GM21528 (cell line): ENCODE results near the gene ATP13A2.
"Not testable (repeated sequence)": the region's sequence is repeated elsewhere in the genome, so short reads cannot be mapped to it uniquely, and the experiment has no call there.

ENCODE experiments used
- ATAC-seq: cut with Tn5 transposase; IDR thresholded peaks from one replicate; pipeline ENCODE4 v1.9.1; 2021; ENCODE audit warnings: mild to moderate bottlenecking, moderate library complexity; ENCODE audit not compliant: unreplicated experiment, low FRiP score

The ATP13A2 gene

DNA sequence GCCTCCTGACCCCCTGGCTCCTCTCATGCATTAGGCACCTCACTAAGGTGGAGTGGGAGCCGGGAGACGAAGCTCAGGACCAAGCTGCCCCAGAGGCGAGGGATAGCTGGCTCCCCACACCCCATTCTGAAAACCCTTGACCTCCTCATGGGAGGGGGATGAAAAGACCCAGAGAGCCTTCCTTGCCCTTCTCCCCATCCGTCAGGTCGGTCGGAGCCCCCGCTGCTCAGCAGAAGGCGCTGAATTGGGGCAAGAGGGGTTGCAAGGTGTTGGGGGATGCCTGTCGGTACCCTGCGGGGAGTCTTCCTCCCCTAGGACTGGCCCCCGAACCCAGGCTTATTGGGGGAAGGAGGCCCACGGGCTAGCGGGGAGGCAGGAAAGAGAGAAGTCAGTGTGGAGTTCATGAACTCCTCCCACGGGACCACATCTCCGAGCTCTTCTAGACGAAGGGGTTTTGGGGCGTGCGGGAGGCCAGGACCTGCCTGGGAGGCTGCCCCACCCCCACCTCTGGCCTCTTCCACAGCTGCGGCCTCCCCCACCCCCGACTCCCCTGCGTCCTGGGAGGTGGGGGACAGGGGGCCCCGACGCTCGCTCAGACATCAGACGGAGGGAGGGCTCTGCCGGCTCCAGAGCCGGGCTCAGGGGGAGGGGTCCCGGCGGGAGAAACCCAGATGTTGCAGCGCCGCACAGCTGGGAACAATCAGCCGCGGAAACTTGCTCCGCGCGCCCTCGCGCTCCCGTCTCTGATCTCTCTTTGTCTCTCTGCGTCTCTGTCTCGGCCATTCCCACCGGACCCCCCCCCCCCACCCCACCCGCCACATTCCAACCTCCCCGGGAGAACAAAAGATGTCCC, 32.0 kb downstream of the ATP13A2 start:
- ATAC-seq, result no peak

DNA sequence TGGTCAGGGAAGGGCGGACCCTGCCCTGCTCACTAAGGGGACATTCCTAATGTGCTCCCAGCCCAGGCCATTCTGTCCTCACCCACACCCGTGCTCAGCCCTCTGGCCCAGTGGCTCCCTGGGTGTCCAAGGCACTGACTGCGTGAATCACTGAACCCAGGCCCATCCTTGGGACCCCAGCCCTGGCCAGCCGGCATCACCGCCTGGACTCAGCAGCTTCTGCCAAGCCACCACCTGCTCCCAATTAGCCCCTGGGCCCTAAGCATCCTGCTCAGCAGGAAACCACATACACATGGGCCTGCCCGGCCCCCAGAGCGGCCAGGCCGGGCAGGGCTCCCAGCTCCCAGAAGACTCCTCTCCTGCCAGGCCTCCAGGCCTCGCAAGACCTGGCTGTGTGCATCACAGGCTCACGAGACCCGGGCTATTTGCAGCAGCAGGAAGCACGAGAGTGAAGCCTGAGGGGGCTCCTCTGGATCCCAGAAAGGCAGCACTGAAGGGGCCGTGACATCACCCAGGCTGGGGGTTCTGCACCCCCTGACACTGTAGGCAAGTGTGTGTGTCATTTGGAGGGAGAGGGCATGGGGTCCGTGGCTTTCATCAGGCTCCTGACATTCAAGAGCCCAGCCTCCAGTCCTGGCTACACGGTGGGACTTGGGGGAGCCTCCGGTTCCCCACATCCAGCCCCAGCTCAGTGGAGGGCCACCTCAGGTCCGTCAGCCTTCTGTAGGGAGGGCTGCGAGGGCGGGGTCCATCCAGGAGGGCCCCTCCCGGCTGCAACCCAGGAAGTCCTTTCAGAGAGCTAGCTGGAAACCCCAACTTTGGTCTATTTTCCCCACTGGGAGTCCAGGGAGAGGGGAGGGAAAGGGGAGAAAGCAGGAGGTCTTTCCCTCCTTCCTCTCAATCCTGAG, 32.9 kb downstream of the ATP13A2 start:
- no peak for ATAC-seq

DNA sequence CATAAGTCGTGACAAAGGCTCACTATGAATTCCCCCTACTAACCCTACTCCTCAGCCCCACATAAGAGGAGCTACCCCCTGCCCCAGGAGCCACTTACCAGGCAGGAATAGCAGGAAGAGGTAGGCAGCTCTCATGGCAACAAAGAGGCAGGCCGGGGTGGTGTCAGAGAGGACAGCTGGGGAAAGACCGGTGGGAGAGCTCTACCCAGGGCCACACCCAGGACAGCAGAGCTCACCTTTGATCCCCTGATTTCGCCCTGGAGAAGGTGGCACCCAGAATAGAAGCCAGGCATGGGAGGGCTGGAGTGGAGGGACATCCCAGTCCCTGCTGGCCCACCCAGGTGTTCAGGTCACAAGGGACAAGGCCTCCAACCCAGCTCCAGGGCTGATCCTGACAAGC, 33.6 kb downstream of the ATP13A2 start:
- ATAC-seq, result no peak

DNA sequence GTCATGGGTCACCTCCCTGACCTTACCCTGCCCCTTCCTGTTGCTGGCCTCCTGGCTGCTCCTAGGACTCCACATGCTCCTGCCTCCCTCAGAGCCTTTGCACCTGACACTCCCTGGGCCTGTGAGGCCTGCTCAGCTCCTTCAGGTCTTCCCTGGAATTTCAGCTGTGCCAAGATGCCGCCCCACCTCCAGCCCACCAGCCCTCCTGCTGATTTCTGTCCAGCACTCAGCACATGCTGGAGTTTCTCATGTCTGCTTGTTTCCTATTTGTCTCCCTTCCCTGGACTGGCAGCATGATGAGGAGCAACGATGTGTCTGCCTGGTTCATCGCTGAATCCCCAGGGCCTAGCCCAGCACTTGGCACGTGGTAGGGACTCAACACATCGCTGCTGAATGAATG, 34.4 kb downstream of the ATP13A2 start:
- ATAC-seq, result no peak

DNA sequence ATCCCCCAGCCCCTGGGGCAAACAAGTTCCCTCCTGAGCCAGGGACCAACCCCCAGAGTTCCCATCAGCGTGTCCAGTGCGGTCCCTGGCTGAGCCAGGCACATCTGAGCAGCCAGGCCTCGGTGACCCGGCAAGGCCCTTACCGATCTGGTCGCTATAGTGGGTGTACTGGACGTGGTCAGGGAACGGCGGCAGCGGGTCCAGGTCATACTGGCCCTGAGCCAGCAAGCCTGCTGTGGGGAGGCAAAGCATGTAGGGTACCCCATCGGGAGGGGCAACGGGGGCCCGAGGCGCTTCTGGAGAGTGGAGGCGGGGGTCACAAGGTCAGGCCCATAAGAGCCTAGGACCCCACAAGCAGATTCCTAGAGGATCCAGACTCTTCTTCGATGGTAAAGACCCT, 34.8 kb downstream of the ATP13A2 start:
- no peak for ATAC-seq

DNA sequence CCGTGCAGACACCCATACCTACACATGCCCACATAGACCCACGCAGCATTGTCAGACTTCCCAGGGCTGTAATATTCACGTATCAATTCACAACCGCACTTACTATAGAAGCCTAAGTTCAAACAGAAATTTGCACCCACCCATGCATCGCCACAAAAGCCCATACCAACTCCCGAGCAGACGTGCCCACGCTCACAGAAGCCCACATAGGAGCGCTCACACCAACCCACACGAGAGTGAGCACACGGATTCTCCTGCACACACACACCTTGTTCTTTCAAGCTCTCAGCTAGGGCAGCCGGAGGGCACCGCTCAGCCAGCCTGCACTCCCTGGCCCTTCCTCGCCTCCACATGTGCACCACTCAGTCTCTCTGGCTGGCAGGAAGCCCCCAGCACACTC, 35.9 kb downstream of the ATP13A2 start:
- no peak for ATAC-seq

DNA sequence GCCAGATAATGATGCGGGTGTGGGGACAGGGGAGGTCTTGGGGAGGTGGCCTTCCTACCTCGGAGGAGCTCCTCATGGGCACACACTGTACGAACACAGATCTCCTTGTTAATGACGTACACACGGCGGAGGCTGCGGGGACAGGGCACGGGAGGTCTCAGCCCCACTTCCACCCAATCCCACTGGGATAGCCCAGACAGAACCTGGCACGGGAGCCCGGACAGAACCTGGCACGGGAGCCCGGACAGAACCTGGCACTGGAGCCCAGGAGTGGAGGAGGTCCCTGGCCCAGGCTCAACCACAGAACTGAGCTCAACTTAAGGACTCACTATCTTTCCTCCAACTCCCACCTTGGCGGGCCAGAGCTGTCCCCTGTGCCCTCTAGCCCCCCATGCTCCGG, 36.5 kb downstream of the ATP13A2 start:
- no peak for ATAC-seq

DNA sequence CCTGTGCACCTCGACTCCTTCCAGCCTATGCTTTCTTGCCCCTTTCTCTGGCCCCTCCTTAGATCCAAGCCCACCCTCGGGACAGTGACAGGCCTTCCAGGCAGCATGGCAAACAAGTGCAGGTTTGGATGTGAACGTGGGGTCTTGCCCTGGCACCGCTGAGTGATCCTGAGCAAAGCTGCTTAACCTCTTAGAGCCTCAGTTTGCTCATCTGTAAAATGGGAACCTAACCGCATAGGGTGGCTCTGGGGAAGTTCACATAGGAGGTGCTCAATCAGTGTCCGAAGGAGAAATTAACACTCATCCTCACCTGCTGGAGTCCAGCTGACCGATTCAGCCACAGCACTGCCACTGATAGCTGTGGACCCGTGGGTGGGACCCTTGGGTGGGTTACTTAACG, 38.5 kb downstream of the ATP13A2 start:
- ATAC-seq, result no peak

DNA sequence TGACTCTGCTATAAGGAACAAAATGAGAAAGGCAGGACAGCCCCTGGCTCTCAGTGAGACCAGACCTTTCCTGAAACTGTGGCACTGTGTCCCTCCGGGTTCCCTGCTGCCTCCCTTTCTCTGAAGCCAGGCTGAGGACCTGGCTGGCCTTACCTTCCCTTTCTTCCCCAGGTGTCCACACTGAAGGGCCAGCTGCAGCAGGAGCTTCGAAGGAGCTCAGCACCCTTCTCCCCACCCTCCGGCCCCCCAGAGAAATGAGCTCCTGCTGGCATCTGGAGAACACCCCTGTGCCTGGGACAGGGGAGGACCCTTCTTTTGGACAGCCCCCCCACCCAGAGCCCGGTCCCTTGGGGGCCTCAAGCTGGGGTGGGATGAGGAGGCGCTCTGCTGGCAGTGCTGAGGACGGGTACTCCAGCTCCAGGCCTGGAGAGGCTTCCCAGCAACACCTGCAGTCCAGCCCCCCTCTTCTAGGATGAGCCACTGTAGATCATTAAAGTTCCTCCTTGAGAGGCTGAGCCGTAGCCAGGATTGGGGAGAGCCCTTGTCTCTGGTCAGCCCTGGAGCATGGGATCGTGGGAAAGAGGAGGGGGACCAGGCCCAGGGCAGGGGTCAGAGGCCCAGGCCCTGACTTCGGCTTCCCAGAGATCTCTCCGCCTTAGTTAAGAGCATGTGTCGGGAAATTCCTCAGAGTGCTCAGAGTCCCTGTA, 39.4 kb downstream of the ATP13A2 start:
- no peak for ATAC-seq

DNA sequence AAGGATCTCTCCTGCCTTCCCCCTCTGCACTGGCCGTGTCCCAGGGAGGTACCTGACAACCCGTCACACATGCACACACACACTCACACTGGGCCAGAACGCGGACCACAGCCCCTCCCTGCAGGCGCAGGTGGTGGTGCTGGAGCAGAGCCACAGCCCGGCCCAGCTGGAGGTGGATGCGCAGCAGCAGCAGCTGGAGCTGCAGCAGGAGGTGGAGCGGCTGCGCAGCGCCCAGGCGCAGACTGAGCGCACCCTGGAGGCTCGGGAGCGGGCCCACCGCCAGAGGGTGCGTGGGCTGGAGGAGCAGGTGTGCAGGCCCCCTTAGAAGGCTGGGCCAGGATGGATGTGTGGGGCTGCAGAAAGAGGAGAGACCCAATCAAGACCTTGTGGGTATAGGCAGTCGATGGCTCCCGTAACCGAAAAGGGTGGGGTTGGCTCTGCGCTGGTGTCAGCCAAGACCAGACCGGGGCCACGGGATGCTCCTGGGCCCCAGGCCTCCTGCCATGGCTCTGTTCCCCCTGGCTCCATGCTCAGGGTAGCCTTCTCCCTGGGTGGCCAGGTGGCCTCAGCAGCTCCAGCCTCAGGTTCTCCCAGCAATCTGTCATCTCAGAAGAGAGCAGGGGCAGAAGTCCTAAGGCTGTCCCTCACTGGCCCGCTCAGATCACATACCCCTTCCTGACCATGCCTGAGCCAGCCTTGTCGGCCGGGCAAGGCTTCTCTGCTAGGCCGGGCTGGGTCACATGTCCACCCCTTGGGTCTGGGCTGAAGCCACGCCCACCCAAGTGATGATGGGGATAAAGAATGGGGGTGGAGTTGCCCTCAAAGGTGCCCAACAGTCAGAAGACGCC, 40.2 kb downstream of the ATP13A2 start:
- no peak for ATAC-seq

DNA sequence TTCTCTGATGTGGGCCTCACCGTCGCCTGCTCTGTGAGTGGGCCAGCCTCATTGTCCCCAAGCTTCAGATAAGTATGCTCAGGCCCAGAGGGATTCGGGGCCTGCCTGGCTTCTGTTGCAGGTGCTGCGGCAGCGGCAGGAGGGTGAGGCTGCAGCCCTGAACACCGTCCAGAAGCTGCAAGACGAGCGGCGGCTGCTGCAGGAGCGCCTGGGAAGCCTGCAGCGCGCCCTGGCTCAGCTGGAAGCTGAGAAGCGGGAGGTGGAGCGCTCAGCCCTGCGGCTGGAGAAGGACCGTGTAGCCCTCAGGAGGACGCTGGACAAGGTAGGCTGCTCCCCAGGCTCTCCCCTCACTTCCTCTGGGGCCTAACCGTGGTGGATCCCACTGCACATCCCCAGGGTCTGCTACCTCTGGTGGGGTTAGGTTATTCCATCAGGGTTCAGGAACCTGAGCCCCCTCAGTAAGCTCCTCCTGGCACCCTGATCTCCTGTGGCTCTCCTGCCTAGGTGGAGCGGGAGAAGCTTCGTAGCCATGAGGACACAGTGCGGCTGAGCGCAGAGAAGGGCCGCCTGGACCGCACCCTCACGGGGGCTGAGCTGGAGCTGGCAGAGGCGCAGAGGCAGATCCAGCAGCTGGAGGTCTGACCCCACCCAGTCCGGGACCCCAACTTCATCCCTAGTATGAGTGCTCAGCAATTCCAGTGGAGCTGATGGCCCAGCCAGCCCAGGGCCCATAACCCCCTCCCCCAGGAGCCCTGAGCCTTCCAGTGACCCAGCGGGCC, 41.4 kb downstream of the ATP13A2 start:
- ATAC-seq, result no peak

DNA sequence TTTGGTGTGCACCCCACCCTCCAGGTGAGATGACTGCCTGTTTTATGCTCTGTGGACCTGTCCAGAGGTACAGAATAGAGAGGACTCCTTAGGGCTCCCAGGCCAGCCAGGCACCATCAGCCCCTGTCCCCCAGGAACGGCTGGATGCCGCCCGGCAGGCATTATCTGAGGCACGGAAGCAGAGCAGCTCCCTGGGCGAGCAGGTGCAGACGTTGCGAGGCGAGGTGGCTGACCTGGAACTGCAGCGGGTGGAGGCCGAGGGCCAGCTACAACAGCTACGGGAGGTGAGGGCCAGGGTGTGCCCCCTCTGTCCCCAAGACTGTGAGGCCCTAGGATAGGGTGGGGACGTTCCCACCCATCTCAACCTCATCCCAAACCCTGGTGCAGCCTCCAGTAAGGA, 42.1 kb downstream of the ATP13A2 start:
- no peak for ATAC-seq

DNA sequence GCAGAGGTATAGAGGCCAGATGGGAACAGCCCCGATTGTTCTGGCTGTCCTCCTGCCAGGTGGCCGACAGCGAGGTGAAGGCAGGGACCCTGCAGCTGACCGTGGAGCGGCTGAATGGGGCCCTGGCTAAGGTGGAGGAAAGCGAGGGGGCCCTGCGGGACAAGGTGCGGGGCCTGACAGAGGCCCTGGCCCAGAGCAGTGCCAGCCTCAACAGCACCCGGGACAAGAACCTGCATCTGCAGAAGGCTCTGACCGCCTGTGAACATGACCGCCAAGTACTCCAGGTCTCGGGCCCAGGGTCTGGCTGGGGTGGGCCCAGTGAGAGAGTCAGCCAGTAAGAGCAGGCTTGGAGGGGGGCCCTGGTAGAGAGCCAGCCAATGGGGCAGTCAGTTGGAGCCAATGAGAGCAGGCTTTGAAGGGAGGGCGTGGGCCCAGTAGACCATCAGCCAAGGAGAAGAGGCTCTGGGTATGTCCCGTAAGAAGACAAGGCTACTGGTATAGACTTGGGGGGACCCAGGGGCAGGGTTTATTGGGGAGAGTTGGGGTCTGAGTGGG, 42.6 kb downstream of the ATP13A2 start:
- no peak for ATAC-seq

DNA sequence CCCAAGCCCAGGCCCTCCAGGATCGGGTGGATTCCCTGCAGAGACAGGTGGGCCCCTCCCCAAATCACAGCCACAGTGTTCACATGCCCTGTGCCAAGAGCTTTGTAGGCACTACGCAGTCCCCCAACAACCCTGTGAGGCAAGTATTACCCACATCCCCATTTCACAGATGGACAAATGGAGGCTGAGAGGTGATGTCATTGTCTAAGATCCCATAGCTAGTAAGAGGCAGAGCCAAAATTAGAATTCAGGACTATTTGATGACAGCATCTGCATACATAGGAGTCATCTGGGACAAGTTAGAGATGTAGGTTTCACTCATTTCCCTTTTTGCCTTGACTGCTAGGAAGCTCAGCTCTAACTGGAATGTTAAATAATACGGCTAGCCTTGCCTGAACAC, 43.4 kb downstream of the ATP13A2 start:
- no peak for ATAC-seq

DNA sequence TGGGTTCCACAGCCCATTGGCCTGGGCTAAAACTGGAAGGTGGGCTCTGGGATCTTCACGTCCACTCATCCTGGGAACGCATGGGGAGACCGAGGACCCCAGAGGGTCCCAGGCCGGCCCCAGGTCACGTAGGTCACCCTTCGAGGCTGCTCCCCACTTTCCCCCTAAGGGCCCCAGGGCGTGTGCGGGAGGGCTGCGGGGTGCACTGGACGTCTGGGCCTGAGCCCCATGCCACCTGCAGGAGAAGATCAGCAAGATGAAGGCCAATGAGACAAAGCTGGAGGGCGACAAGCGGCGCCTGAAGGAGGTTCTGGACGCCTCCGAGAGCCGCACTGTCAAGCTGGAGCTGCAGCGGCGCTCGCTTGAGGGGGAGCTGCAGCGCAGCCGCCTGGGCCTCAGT, 43.8 kb downstream of the ATP13A2 start:
- no peak for ATAC-seq

DNA sequence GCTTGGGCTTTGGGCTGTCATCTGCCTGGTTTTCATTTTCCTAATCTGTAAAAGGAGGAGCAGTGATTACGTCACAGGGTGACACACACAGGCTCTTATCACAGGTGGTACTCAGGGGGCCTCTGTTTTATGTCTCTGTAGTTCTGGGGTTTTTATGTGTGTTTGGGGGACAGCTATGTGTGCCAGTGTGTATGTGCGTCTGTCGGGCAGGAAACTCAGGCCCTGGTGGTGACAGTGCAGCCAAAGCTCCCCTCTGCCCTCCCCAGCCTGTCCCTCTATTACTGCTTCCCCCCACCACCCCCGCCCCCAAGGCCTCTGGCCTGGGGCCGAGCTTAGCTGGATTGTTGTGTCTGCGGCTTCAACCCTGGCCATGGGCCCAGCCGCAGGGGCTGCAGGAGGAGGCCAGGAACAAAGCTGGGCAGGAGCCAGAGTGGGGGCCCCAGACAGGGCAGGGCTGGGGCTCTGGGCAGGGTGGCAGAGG, 44.6 kb downstream of the ATP13A2 start:
- no peak for ATAC-seq

DNA sequence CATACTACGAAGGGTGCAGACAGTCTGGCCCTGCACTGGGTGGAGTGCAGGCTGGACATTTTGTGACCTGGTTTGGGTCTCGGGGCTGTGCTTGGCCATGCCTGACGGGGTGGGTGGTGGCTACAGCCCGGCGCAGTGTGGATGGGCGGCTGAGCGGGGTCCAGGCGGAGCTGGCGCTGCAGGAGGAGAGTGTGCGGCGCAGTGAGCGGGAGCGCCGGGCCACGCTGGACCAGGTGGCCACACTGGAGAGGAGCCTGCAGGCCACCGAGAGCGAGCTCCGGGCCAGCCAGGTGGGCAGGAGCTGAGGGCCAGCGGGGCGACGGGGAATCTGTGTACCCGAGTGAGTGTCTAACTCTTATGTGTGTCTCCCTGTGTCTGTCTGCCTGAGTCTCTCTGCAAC, 45.4 kb downstream of the ATP13A2 start:
- no peak for ATAC-seq

DNA sequence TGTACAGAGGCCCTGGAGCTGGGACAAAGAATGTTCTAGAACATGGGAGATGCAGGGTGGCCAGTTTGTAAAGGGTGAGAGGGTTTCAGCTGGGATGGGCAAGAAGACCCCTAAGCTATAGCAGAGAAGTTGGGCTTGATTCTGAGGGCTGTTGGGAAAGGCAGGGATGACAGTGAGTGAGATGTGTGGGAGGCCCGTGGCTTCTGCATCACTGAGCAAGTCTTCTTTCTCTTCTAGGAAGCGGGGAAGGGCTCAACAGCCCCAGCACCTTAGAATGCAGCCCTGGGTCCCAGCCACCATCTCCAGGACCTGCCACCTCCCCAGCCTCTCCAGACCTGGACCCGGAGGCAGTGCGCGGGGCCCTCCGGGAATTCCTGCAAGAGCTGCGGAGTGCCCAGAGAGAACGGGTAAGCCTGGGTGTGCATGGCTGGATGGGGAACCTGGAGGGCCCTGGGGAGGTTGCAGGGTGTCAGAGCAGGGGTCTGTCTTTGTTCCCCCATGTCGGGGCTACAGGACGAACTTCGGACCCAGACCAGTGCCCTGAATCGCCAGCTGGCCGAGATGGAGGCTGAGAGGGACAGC, 46.2 kb downstream of the ATP13A2 start:
- no peak for ATAC-seq

DNA sequence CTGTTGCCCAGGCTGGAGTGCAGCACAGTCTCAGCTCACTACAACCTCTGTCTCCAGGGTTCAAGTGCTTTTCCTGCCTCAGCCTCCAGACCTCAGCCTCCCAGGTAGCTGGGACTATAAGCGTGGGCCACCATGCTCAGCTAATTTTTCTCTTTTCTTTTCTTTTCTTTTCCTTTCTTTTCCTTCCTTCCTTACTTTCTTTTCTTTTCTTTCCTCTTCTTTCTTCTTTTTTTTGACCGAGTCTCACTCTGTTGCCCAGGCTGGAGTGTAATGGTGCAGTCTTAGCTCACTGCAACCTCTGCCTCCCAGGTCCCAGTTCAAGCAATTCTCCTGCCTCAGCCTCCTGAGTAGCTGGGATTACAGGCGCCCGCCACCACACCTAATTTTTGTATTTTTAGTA, 47.6 kb downstream of the ATP13A2 start:
- ATAC-seq, result not testable (repeated sequence)
